ENCODE results near the gene GPN2.

- TF ChIP-seq CTCF (conservative IDR thresholded peaks at IDR 0.05 in 1 of 2, IDR thresholded peaks at IDR 0.05 in 1 of 2; ENCODE audit: extremely low read depth in 1 of 2, insufficient read depth in 1 of 2, low read depth in 1 of 2, low read length in 2 of 2), result peak in 1 of 2 donors; percentile 5
- TF ChIP-seq EZH2 (IDR thresholded peaks at IDR 0.05; ENCODE audit: borderline replicate concordance, low read length), result no peak
Measured at GRCh38 chr1:26858160-26858559, 31.9 kb downstream of the GPN2 start.

Measured in mammary epithelial cell (primary cell).